H1 (cell line): ENCODE measurements around the gene ZNF837. TPM values are rescaled to one million over a fixed set of nuclear protein-coding genes. Genes with fewer than 3 reads are reported as not detected.

ENCODE experiments used
- CTCF ChIA-PET: fragments of 300-600 bp; sonication (Branson Sonifier 250); formaldehyde crosslinking; loops from one replicate; lab custom pipeline; 2021; ENCODE audit not compliant: partially characterized antibody; lab: Charles Lee
- POLR2A ChIA-PET: fragments of 300-600 bp; sonication (Branson Sonifier 250); formaldehyde crosslinking; loops from one replicate; lab custom pipeline; 2021; ENCODE audit warnings: inconsistent platforms; ENCODE audit not compliant: partially characterized antibody; lab: Charles Lee
- DNase-seq, 2 experiments: peaks; one replicate each; pipeline versions ENCODE4 v3.0.0 to v3.0.0-alpha.2; 2010 to 2022; ENCODE audit warnings: low spot score in 2 of 2, low read depth in 1 of 2, mixed read lengths in 1 of 2
- FAIRE-seq: peaks from 2 replicates; lab custom pipeline; 2011; peaks lifted over from hg19 to GRCh38; lab: Jason Lieb, UNC
- H2AFZ ChIP-seq: 2 replicates; pipeline ENCODE4 v1.8.1; 2012; ENCODE audit warnings: low read length, inconsistent platforms
- H2AK5ac ChIP-seq: 2 replicates; pipeline ENCODE4 v1.6.1; 2013; ENCODE audit warnings: low read depth, low read length
- H2BK120ac ChIP-seq: replicated peaks from 2 replicates; pipeline ENCODE3; 2013; ENCODE audit warnings: low read depth, low read length, inconsistent platforms
- H2BK12ac ChIP-seq: 2 replicates; pipeline ENCODE4 v1.6.1; 2013; ENCODE audit warnings: low read depth, low read length
- H2BK15ac ChIP-seq: 2 replicates; pipeline ENCODE4 v1.6.1; 2013; ENCODE audit warnings: low read length
- H2BK20ac ChIP-seq: 2 replicates; pipeline ENCODE4 v1.6.1; 2013; ENCODE audit warnings: low read length
- H2BK5ac ChIP-seq: 2 replicates; pipeline ENCODE4 v1.6.1; 2013; ENCODE audit warnings: low read depth, low read length
- H3K14ac ChIP-seq: 2 replicates; pipeline ENCODE4 v1.6.1; 2013; ENCODE audit warnings: inconsistent platforms; ENCODE audit not compliant: insufficient read length
- H3K18ac ChIP-seq: 2 replicates; pipeline ENCODE4 v1.6.1; 2013; ENCODE audit warnings: low read length; ENCODE audit errors: extremely low read depth
- H3K23ac ChIP-seq: 2 replicates; pipeline ENCODE4 v1.6.1; 2013; ENCODE audit warnings: inconsistent platforms; ENCODE audit not compliant: insufficient read length
- H3K23me2 ChIP-seq: 2 replicates; pipeline ENCODE4 v1.6.1; 2013; ENCODE audit warnings: low read depth, low read length
- H3K27ac ChIP-seq: 2 replicates; pipeline ENCODE4 v1.6.1; 2011; ENCODE audit warnings: low read depth, low read length, inconsistent platforms
- H3K27me3 ChIP-seq, 4 experiments: replicated peaks in 1 of 4; 1 replicate in 1 of 4; 2 replicates in 3 of 4; pipeline versions ENCODE4 v1.6.1 to v1.8.1; 2011 to 2013; ENCODE audit warnings: low read length in 3 of 4, mild to moderate bottlenecking in 3 of 4, inconsistent platforms in 2 of 4, mixed read lengths in 2 of 4, moderate library complexity in 1 of 4; ENCODE audit not compliant: control insufficient read depth in 3 of 4, insufficient read depth in 3 of 4; ENCODE audit errors: extremely low read depth in 1 of 4
- H3K36me3 ChIP-seq, 4 experiments: 2 replicates each; pipeline versions ENCODE4 v1.6.1 to v1.8.1; 2011 to 2013; ENCODE audit warnings: mild to moderate bottlenecking in 4 of 4, low read length in 3 of 4, moderate library complexity in 2 of 4, control low read depth in 1 of 4, inconsistent platforms in 1 of 4; ENCODE audit not compliant: insufficient read depth in 4 of 4, control insufficient read depth in 2 of 4
- H3K4ac ChIP-seq: replicated peaks from 2 replicates; pipeline ENCODE3; 2013; ENCODE audit warnings: low read length, low read depth, mixed read lengths, inconsistent platforms; ENCODE audit not compliant: insufficient read length
- H3K4me1 ChIP-seq, 4 experiments: replicated peaks in 1 of 4; 1 replicate in 1 of 4; 2 replicates in 3 of 4; pipeline versions ENCODE4 v1.6.1 to v1.8.1; 2011 to 2013; ENCODE audit warnings: low read length in 3 of 4, inconsistent platforms in 2 of 4, mixed read lengths in 1 of 4; ENCODE audit not compliant: insufficient read depth in 4 of 4, control insufficient read depth in 3 of 4
- H3K4me2 ChIP-seq, 2 experiments: 2 replicates each; pipeline versions ENCODE4 v1.6.1 to v1.8.1; 2011 to 2013; ENCODE audit warnings: low read depth in 2 of 2, low read length in 2 of 2, control low read depth in 1 of 2, inconsistent platforms in 1 of 2, mild to moderate bottlenecking in 1 of 2; ENCODE audit not compliant: insufficient read depth in 1 of 2
- H3K4me3 ChIP-seq, 4 experiments: fragments of 200-600, 300-600 bp in 1 of 4; sonication (generic), shearing (Covaris generic), sonication (Bioruptor Twin) in 1 of 4; 2 replicates each; pipeline versions ENCODE4 v1.5.1 to v1.8.1; 2011 to 2016; ENCODE audit warnings: low read length in 4 of 4, low read depth in 3 of 4, control low read depth in 2 of 4, inconsistent platforms in 2 of 4, mild to moderate bottlenecking in 2 of 4, mixed read lengths in 1 of 4, moderate library complexity in 1 of 4; ENCODE audit not compliant: insufficient read depth in 2 of 4; ENCODE audit errors: extremely low read depth in 1 of 4
- H3K56ac ChIP-seq: replicated peaks from 2 replicates; pipeline ENCODE3; 2013; ENCODE audit warnings: low read depth, mild to moderate bottlenecking, mixed read lengths, low read length, inconsistent platforms; ENCODE audit not compliant: insufficient read length
- H3K79me1 ChIP-seq: 2 replicates; pipeline ENCODE4 v1.6.1; 2013; ENCODE audit warnings: low read depth, low read length, control low read depth
- H3K79me2 ChIP-seq, 2 experiments: 2 replicates each; pipeline versions ENCODE4 v1.6.1 to v1.8.1; 2012 to 2013; ENCODE audit warnings: low read length in 2 of 2, mild to moderate bottlenecking in 2 of 2, inconsistent platforms in 1 of 2; ENCODE audit not compliant: insufficient read depth in 2 of 2, control insufficient read depth in 1 of 2
- H3K9ac ChIP-seq, 4 experiments: replicated peaks in 1 of 4; 1 replicate in 1 of 4; 2 replicates in 3 of 4; pipeline versions ENCODE4 v1.6.1 to v1.8.1; 2011 to 2013; ENCODE audit warnings: low read depth in 3 of 4, low read length in 3 of 4, control low read depth in 2 of 4, mild to moderate bottlenecking in 2 of 4, moderate library complexity in 2 of 4, inconsistent platforms in 1 of 4; ENCODE audit errors: extremely low read depth in 1 of 4
- H3K9me3 ChIP-seq, 2 experiments: 2 replicates each; pipeline versions ENCODE4 v1.6.1 to v1.8.1; 2012 to 2013; ENCODE audit warnings: mild to moderate bottlenecking in 2 of 2, moderate library complexity in 2 of 2, control low read depth in 1 of 2, inconsistent platforms in 1 of 2, low read depth in 1 of 2, low read length in 1 of 2, mixed read lengths in 1 of 2; ENCODE audit not compliant: insufficient read depth in 2 of 2
- H4K20me1 ChIP-seq, 2 experiments: replicated peaks in 1 of 2; 2 replicates each; pipeline versions ENCODE3 to v1.8.1; 2011 to 2013; ENCODE audit warnings: inconsistent platforms in 2 of 2, low read length in 2 of 2, mild to moderate bottlenecking in 1 of 2; ENCODE audit not compliant: insufficient read depth in 2 of 2, control insufficient read depth in 1 of 2
- H4K5ac ChIP-seq: 2 replicates; pipeline ENCODE4 v1.6.1; 2013; ENCODE audit warnings: low read length, low read depth, mixed read lengths, inconsistent platforms; ENCODE audit not compliant: insufficient read length
- H4K8ac ChIP-seq: 2 replicates; pipeline ENCODE4 v1.8.0; 2013; ENCODE audit warnings: mild to moderate bottlenecking, moderate library complexity, low read length, inconsistent platforms; ENCODE audit not compliant: insufficient read depth; ENCODE audit errors: extremely low read depth
- H4K91ac ChIP-seq: replicated peaks from 2 replicates; pipeline ENCODE3; 2013; ENCODE audit warnings: low read length, mixed read lengths, inconsistent platforms; ENCODE audit not compliant: insufficient read length
- ASH2L ChIP-seq: fragments of 200-600, 300-600 bp; sonication (generic); IDR thresholded peaks from one replicate; pipeline ENCODE4 v1.7.1; 2017; ENCODE audit warnings: low read length
- RAD21 ChIP-seq, 2 experiments: IDR thresholded peaks in 1 of 2; conservative IDR thresholded peaks in 1 of 2; 2 replicates each; pipeline ENCODE4 v1.6.1; 2011; ENCODE audit warnings: low read depth in 2 of 2, low read length in 2 of 2, improper control_type of control experiment in 1 of 2, inconsistent platforms in 1 of 2, mild to moderate bottlenecking in 1 of 2, moderate library complexity in 1 of 2
- SP1 ChIP-seq: IDR thresholded peaks from 2 replicates; pipeline ENCODE4 v1.6.1; 2011; ENCODE audit warnings: low read depth, low read length
- WGBS, 2 experiments: shearing (Covaris generic) in 1 of 2; methylation state at CpG; one replicate each; pipeline versions ENCODE4 v1.1.6 to v1.1.7; 2013 to 2015; ENCODE audit warnings: low lambda C conversion rate in 2 of 2, mixed read lengths in 2 of 2, inconsistent platforms in 1 of 2, low coverage in 1 of 2, missing lambda C conversion rate in 1 of 2; ENCODE audit not compliant: insufficient replicate concordance in 2 of 2, insufficient coverage in 1 of 2, insufficient read length in 1 of 2; ENCODE audit errors: extremely low coverage in 1 of 2, missing lambda C conversion rate in 1 of 2; 5-methylcytosine and 5-hydroxymethylcytosine counted together
- polyA plus RNA-seq, 7 experiments: library from polyadenylated mRNA; depleted of rRNA in 3 of 7; stranded (reverse) in 5 of 7; unstranded in 2 of 7; fragments of >200 nt in 5 of 7; fragments of 200-250 nt in 2 of 7; gene quantifications; 1 replicate in 5 of 7; 2 replicates in 1 of 7; 4 replicates in 1 of 7; pipeline versions ENCODE4 v1.2.1 to v1.2.3, GENCODE V29; 2011 to 2013; ENCODE audit warnings: missing spikeins in 2 of 7, mixed read lengths in 2 of 7
- total RNA-seq: library from RNA; stranded (reverse); fragmentation: NEBNext Ultra II Directional; extraction: Animal tissue kit (Norgen Biotek cat#: 25700); gene quantifications from 2 replicates; pipeline ENCODE4 v1.2.1, GENCODE V29; 2021
- TF ChIP-seq, protein P1 (sequence below), 3 experiments: IDR thresholded peaks; 1 replicate in 2 of 3; 2 replicates in 1 of 3; pipeline versions ENCODE4 v1.5.1 to v1.6.1; 2011; ENCODE audit warnings: low read length in 3 of 3, mild to moderate bottlenecking in 3 of 3, inconsistent platforms in 2 of 3, low read depth in 1 of 3, moderate library complexity in 1 of 3; ENCODE audit not compliant: insufficient read depth in 1 of 3; ENCODE audit errors: control extremely low read depth in 1 of 3

ZNF837 gene
- total and polyA plus RNA-seq, 2 of the 8 experiments (the other 6 are each of a cell fraction or from before 2014, with no cell fraction given) = 1.9 to 3.3 TPM

DNA sequence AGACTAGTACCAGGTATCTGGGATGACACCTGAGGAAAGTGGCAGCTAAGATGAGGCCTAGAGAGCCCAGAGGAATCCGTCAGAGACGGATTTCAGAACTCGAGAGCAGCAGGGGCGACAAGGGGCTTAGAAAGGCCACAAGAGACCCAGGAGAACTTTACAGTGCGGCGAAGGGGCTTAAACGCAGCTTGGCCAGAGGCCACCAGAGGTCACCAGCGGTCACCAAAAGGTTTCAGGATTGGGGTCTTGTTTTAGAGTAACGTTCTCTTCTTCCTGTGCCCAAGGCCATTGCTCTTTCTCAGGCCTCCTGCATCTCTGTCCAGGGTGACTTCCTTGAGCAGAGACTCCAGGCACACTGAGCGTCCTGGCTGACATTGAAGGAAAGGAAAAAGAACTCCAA is 51.8 kb downstream of the ZNF837 start:
- H2BK12ac ChIP-seq = no peak overlapping the region
- no peaks in the 10 kb centered on the region for H3K9me3 ChIP-seq
- H4K8ac ChIP-seq = no peak overlapping the region
- no peak overlapping the region for H3K14ac ChIP-seq
- H3K56ac ChIP-seq = no peak overlapping the region
- H2AFZ ChIP-seq = no peak overlapping the region
- H2BK120ac ChIP-seq = no peak overlapping the region
- no peak overlapping the region for H4K91ac ChIP-seq
- H3K9ac ChIP-seq = no peak overlapping the region
- no peak overlapping the region for H3K27ac ChIP-seq
- H2AK5ac ChIP-seq = no peak overlapping the region
- DNase-seq = peak; percentile 27 to 78
- H2BK5ac ChIP-seq = no peak overlapping the region
- H3K27me3 ChIP-seq = 0 out of 7 replicates have a peak, but pooled peaks cover 0 to 3% (median 0%) of the 10 kb centered on the region in 4 experiments
- H4K20me1 ChIP-seq = peaks cover 0 to 3% of the 10 kb centered on the region in 2 experiments
- no peak overlapping the region for H3K4me2 ChIP-seq
- H3K36me3 ChIP-seq = no peaks in the 10 kb centered on the region
- no peak overlapping the region for H2BK15ac ChIP-seq
- FAIRE-seq = peak; percentile 13
- TF ChIP-seq, protein P1, sequence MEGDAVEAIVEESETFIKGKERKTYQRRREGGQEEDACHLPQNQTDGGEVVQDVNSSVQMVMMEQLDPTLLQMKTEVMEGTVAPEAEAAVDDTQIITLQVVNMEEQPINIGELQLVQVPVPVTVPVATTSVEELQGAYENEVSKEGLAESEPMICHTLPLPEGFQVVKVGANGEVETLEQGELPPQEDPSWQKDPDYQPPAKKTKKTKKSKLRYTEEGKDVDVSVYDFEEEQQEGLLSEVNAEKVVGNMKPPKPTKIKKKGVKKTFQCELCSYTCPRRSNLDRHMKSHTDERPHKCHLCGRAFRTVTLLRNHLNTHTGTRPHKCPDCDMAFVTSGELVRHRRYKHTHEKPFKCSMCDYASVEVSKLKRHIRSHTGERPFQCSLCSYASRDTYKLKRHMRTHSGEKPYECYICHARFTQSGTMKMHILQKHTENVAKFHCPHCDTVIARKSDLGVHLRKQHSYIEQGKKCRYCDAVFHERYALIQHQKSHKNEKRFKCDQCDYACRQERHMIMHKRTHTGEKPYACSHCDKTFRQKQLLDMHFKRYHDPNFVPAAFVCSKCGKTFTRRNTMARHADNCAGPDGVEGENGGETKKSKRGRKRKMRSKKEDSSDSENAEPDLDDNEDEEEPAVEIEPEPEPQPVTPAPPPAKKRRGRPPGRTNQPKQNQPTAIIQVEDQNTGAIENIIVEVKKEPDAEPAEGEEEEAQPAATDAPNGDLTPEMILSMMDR (IDR thresholded peaks at IDR 0.05; ENCODE audit: control extremely low read depth in 1 of 3, insufficient read depth in 1 of 3, low read depth in 1 of 3, low read length in 3 of 3) = peak; percentile 73 to 82 (median 77)
- TF ChIP-seq SP1 (0 out of 2 replicates have a peak, but pooled peaks have one; percentile 26), RAD21 (IDR thresholded peaks at IDR 0.05 in 1 of 2, conservative IDR thresholded peaks at IDR 0.05 in 1 of 2; ENCODE audit: low read depth in 2 of 2, low read length in 2 of 2) (peak; percentile 79 to 82), ASH2L (no peak)
- no peak overlapping the region for H4K5ac ChIP-seq
- no peak overlapping the region for H2BK20ac ChIP-seq
- H3K79me2 ChIP-seq = peaks cover 0 to 15% of the 10 kb centered on the region in 2 experiments; a peak in 2 of 4 replicates
- POLR2A ChIA-PET = interaction anchor here (1.0 to 1.4 kb wide), 10 partner anchors 18 to 191 kb away, joined by 3 to 5 read pairs (median 4); partner anchors contain the start of genes ZBTB45, ZNF497 and ZNF544
- no peak overlapping the region for H3K18ac ChIP-seq
- WGBS, 2 experiments = 34% methylated on average over 10 of the region's 10 CpGs; no CpG with 5 or more reads in 1 of the 2 experiments
- CTCF ChIA-PET = interaction anchor here (1.0 to 4.7 kb wide), 9 partner anchors 11 to 252 kb away, joined by 3 to 30 read pairs (median 4); no protein-coding TSS in a partner anchor
- H3K4ac ChIP-seq = no peak overlapping the region
- peaks cover 11% of the 10 kb centered on the region for H3K79me1 ChIP-seq
- H3K4me3 ChIP-seq = no peak overlapping the region
- H3K23ac ChIP-seq = no peak overlapping the region
- H3K4me1 ChIP-seq = no peaks in the 10 kb centered on the region
- peaks cover 12% of the 10 kb centered on the region for H3K23me2 ChIP-seq
